Cardiac muscle cell (in vitro differentiated cells and primary cell): ENCODE measurements around the gene TSPAN9. TPM values are rescaled to one million over a fixed set of nuclear protein-coding genes. Genes with fewer than 3 reads are reported as not detected.
A peak's percentile ranks its signal among the peaks of the same experiment; 100 is the strongest.

Experiments
- DNase-seq, 2 donors: peaks; one replicate each; pipeline versions ENCODE4 v3.0.0 to v3.0.0-alpha.2; 2010 to 2017; ENCODE audit warnings: low read depth in 1 of 2, low spot score in 1 of 2
- H3K27ac ChIP-seq: fragments of 200-600 bp; sonication (generic); 2 replicates; pipeline ENCODE4 v1.5.1; 2016
- H3K27me3 ChIP-seq: fragments of 200-600 bp; sonication (generic); 2 replicates; pipeline ENCODE4 v1.6.0; 2016; ENCODE audit warnings: control low read depth
- H3K36me3 ChIP-seq: fragments of 200-600 bp; sonication (generic); 2 replicates; pipeline ENCODE4 v1.5.1; 2016; ENCODE audit warnings: control low read depth
- H3K4me1 ChIP-seq: fragments of 200-600 bp; sonication (generic); 2 replicates; pipeline ENCODE4 v1.8.1; 2017; ENCODE audit warnings: low read depth, mild to moderate bottlenecking, mixed run types
- H3K4me3 ChIP-seq: fragments of 200-600 bp; sonication (generic); 2 replicates; pipeline ENCODE4 v1.5.1; 2016; ENCODE audit warnings: mild to moderate bottlenecking
- H3K9me3 ChIP-seq: fragments of 200-600 bp; sonication (generic); 2 replicates; pipeline ENCODE4 v1.5.1; 2017; ENCODE audit warnings: low read depth, mild to moderate bottlenecking, control low read depth
- polyA plus RNA-seq: library from polyadenylated mRNA; unstranded; fragments of >200 nt; fragmentation: Nextera tagmentation; extraction: Ambion mirVana; gene quantifications from 2 replicates; pipeline ENCODE4 v1.2.1, GENCODE V29; 2016
- total RNA-seq: library from RNA; depleted of rRNA; stranded (reverse); fragments of >200 nt; gene quantifications from 2 replicates; pipeline ENCODE4 v1.2.3, GENCODE V29; 2016
- TF ChIP-seq, protein P1 (sequence below): IDR thresholded peaks from 2 replicates; pipeline ENCODE4 v1.5.1; 2012; ENCODE audit warnings: low read depth, mild to moderate bottlenecking, low read length

The TSPAN9 gene
- total and polyA plus RNA-seq, 2 experiments from 2014 or later = 13.3 to 199 TPM

DNA sequence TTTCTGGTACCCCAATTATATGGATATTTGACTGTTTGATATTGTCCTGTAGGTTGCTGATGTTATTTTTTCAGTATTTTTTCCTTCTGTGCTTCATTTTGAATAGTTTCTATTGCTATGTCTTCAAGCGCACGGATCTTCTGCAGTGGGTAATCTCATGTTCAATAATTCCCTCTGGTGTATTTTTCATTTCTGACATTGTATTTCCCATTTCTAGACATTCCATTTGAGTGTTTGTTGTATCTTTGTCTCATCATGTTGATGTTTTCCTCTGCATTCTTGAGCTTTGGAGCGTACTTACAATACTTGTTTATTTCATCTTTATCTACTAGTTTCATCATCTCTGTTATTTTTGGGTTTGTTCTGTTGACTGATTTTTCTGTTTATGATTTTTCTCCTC, 22.0 kb downstream of the TSPAN9 start:
- Histone ChIP-seq H3K9me3 (no peaks in the 10 kb centered on the region), H3K4me3 (no peak overlapping the region), H3K36me3 (no peaks in the 10 kb centered on the region), H3K4me1 (peaks cover 26% of the 10 kb centered on the region), H3K27ac (no peak overlapping the region), H3K27me3 (no peaks in the 10 kb centered on the region)
- no peak for DNase-seq
- TF ChIP-seq, protein P1, sequence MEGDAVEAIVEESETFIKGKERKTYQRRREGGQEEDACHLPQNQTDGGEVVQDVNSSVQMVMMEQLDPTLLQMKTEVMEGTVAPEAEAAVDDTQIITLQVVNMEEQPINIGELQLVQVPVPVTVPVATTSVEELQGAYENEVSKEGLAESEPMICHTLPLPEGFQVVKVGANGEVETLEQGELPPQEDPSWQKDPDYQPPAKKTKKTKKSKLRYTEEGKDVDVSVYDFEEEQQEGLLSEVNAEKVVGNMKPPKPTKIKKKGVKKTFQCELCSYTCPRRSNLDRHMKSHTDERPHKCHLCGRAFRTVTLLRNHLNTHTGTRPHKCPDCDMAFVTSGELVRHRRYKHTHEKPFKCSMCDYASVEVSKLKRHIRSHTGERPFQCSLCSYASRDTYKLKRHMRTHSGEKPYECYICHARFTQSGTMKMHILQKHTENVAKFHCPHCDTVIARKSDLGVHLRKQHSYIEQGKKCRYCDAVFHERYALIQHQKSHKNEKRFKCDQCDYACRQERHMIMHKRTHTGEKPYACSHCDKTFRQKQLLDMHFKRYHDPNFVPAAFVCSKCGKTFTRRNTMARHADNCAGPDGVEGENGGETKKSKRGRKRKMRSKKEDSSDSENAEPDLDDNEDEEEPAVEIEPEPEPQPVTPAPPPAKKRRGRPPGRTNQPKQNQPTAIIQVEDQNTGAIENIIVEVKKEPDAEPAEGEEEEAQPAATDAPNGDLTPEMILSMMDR = no peak

DNA sequence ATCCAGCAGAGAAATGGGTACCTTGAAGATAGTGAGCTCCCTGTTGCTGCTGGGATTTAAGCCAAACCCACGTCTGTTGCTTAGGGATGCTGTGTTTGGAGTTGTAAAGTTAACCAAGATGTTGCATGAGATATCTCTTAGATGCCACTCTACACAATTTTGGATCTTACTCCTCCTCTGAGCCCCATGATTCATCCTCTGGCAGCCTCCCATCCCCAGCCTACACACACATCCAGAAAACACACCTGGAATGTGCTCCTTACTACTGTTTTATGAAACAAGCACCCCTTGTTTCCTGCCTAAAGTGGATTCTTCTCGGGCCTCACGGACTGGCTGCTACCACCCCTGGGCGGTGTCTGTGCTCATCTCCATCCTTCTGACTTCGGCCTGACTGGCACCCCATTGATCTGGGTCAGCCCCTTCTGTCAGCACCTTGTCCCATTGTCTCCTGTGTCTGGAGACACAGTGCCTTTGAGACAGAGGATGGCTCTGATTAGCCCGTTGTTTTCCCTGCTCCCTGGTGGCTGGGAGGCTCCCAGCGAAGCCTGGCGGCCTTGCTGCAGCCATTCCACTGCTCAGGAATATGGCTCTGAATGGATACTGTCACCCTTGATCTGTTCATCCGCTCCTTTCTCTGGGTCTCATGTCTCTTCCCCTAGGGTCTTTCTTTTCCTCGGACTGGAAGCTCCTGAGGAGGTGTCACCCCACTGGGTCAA, 24.3 kb downstream of the TSPAN9 start:
- peak in 1 of 2 donors; percentile 27 for DNase-seq
- no peaks in the 10 kb centered on the region for H3K27me3 ChIP-seq
- TF ChIP-seq, protein P1 = no peak

DNA sequence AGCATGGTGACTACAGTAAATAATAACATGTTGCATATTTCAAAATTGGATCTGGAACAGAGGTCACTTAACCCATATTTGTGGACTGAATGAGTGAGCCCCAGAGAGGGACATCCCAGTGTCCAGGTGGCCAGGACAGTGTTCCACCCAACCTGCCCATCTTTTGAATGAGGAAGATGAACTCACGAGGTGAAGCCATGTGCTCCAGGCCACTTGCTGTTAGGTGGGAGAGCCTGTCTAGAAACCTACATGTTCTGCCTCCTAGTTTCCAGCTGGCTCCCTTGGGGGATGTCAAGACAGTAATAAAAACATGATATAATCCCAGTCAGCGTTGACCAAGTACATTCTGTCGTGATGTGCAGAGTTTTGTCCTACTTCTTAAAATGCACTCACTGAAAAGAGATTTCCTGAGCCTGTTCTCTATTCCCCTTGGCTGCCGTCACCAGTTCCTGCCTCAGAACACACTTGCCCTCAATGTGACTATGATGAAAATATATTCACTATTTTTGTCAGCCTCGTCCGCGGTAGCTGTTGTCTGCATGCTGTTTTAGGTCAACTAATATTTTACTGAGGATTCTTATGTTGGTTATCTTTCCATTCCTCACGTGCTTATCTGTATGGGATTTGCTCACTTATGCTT, 25.7 kb downstream of the TSPAN9 start:
- H3K36me3 ChIP-seq = no peaks in the 10 kb centered on the region
- DNase-seq = no peak
- H3K27ac ChIP-seq = no peak overlapping the region
- TF ChIP-seq, protein P1 = no peak
- no peaks in the 10 kb centered on the region for H3K9me3 ChIP-seq
- H3K27me3 ChIP-seq = no peaks in the 10 kb centered on the region
- H3K4me1 ChIP-seq = peaks cover 23% of the 10 kb centered on the region
- H3K4me3 ChIP-seq = no peak overlapping the region

More for the DNA sequence above, 24.3 kb downstream of the TSPAN9 start:
- Histone ChIP-seq H3K4me3 (no peak overlapping the region), H3K27ac (no peak overlapping the region), H3K4me1 (peaks cover 26% of the 10 kb centered on the region), H3K9me3 (no peaks in the 10 kb centered on the region), H3K36me3 (no peaks in the 10 kb centered on the region)

DNA sequence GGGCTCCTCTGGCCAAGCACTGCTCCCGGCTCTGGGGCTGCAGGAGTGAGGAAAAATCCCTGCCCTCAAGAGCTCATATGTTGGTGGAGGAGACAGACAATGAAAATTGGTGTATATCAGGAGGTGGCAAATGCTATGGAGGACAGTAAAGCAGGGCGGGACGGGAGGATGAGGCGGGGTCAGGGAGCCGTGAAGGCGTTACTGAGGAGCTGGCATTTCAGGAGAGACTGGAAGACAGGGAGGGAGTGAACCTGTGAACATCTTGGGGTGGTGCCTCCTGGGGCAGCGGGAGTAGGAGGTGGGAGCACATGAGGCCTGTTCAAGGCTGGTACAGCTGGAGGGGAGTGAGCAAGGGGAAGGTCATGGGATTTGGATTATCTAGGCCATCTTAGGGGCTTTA, 26.6 kb downstream of the TSPAN9 start:
- no peaks in the 10 kb centered on the region for H3K36me3 ChIP-seq
- TF ChIP-seq, protein P1 = no peak
- H3K27me3 ChIP-seq = no peaks in the 10 kb centered on the region
- no peaks in the 10 kb centered on the region for H3K9me3 ChIP-seq
- H3K4me1 ChIP-seq = peaks cover 17% of the 10 kb centered on the region
- H3K4me3 ChIP-seq = no peak overlapping the region
- no peak overlapping the region for H3K27ac ChIP-seq
- no peak for DNase-seq

DNA sequence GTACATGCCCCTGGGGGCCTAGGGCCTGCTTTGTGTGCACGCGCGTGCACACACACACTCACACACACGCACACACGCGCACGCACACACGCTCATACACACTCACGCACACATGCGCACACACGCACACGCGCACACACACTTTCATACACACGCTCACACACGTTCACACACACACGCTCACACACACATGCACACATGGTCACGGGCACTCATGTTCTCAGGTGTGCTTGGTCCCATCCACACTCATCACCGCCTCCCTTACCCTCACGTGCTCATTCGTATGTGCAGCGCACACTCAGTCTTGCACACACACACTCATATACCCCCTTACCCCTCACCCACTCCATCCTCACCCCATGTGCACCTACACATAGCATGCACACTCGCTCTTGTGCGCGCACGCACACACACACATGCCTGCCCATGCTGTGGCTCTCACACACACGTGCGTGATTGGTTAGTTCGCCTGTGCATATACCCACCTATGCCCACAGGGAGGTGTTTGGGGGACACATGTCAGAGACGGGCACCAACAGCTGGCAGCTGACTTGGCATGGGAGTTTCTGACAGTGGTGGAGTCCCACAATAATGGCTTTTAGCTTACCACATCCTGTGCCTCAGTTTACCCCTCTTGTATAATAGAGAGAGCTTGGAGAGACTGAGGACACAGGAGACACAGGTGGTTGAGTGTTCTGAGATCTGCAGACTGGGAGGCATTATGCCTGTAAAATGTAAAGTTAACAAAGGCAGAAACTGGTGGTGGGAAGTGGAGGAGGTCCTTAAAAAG, 28.7 kb downstream of the TSPAN9 start:
- Histone ChIP-seq H3K4me1 (peaks cover 17% of the 10 kb centered on the region), H3K9me3 (no peaks in the 10 kb centered on the region), H3K36me3 (no peaks in the 10 kb centered on the region), H3K27me3 (no peaks in the 10 kb centered on the region), H3K27ac (no peak overlapping the region), H3K4me3 (no peak overlapping the region)
- TF ChIP-seq, protein P1 = no peak
- DNase-seq = no peak
